HK-2 (cell line): ENCODE results near the gene ZFP36L1.
A peak's percentile ranks its signal among the peaks of the same experiment; 100 is the strongest.

Experiments used
- DNase-seq: peaks from one replicate; pipeline ENCODE4 v3.0.0-alpha.2; 2018; ENCODE audit not compliant: unreplicated experiment

Gene ZFP36L1

GRCh38 chr14:68816183-68816942 lies 23.5 kb upstream of the ZFP36L1 start:
- DNase-seq, result peak; percentile 93

- peak; percentile 51 for DNase-seq
These were observed 22.7 kb upstream of the ZFP36L1 start for GRCh38 chr14:68815298-68816182.

- DNase-seq, result peak; percentile 80
These were observed 21.9 kb upstream of the ZFP36L1 start for GRCh38 chr14:68814539-68815297.

- DNase-seq, result no peak
These were observed 21.3 kb upstream of the ZFP36L1 start for GRCh38 chr14:68814238-68814538.

- DNase-seq, result no peak
These were observed 20.5 kb upstream of the ZFP36L1 start for GRCh38 chr14:68813318-68813838.

- no peak for DNase-seq
These were observed 18.3 kb upstream of the ZFP36L1 start for GRCh38 chr14:68811171-68811570.

GRCh38 chr14:68810173-68811153 lies 17.6 kb upstream of the ZFP36L1 start:
- no peak for DNase-seq

GRCh38 chr14:68809524-68809923 lies 16.7 kb upstream of the ZFP36L1 start:
- no peak for DNase-seq

- no peak for DNase-seq
These were observed 16.0 kb upstream of the ZFP36L1 start for GRCh38 chr14:68808696-68809480.

- DNase-seq, result no peak
These were observed 15.1 kb upstream of the ZFP36L1 start for GRCh38 chr14:68807987-68808386.

GRCh38 chr14:68807148-68807600 lies 14.3 kb upstream of the ZFP36L1 start:
- DNase-seq, result no peak

- DNase-seq, result no peak
These were observed 13.8 kb upstream of the ZFP36L1 start for GRCh38 chr14:68806526-68807147.

GRCh38 chr14:68805414-68805813 lies 12.5 kb upstream of the ZFP36L1 start:
- no peak for DNase-seq

GRCh38 chr14:68801631-68802030 lies 8.8 kb upstream of the ZFP36L1 start:
- no peak for DNase-seq

GRCh38 chr14:68800953-68801352 lies 8.1 kb upstream of the ZFP36L1 start:
- no peak for DNase-seq

GRCh38 chr14:68800390-68800789 lies 7.5 kb upstream of the ZFP36L1 start:
- no peak for DNase-seq

- DNase-seq, result no peak
These were observed 5.8 kb upstream of the ZFP36L1 start for GRCh38 chr14:68798621-68799020.

- no peak for DNase-seq
These were observed 4.3 kb upstream of the ZFP36L1 start for GRCh38 chr14:68797121-68797670.

- no peak for DNase-seq
These were observed 3.7 kb upstream of the ZFP36L1 start for GRCh38 chr14:68796418-68797101.
